Measurements from ENCODE around the gene TSPY2. TPM values are rescaled to one million over a fixed set of nuclear protein-coding genes. Genes with fewer than 3 reads are reported as not detected.
"Not testable (repeated sequence)": the region's sequence is repeated elsewhere in the genome, so short reads cannot be mapped to it uniquely, and the experiment has no call there.

Gene TSPY2
- not detected in 2 replicates for total RNA-seq
- long read RNA-seq: 0 reads

GRCh38 chrY:6245923-6246322 is at the start of gene TSPY2:
TSS of gene TSPY2 (plus strand) at chrY:6246223. CDS start at chrY:6246269, 46 bp downstream.
- not testable (repeated sequence) for DNase-seq (ENCODE audit: low spot score, unreplicated experiment); H3K4me1 Mint-ChIP-seq (ENCODE audit: low read depth); H3K36me3 Mint-ChIP-seq (ENCODE audit: insufficient read depth); H3K9me3 Mint-ChIP-seq (ENCODE audit: low read depth); H3K4me3 Mint-ChIP-seq (ENCODE audit: low read depth); H3K27ac Mint-ChIP-seq; H3K27me3 Mint-ChIP-seq

- DNase-seq (ENCODE audit: low spot score, unreplicated experiment); H3K27ac Mint-ChIP-seq; H3K36me3 Mint-ChIP-seq (ENCODE audit: insufficient read depth); H3K4me3 Mint-ChIP-seq (ENCODE audit: low read depth); H3K27me3 Mint-ChIP-seq; H3K9me3 Mint-ChIP-seq (ENCODE audit: low read depth); H3K4me1 Mint-ChIP-seq (ENCODE audit: low read depth): not testable (repeated sequence)
Measured at GRCh38 chrY:6209565-6209964, 36.5 kb upstream of the TSPY2 start.

DNA sequence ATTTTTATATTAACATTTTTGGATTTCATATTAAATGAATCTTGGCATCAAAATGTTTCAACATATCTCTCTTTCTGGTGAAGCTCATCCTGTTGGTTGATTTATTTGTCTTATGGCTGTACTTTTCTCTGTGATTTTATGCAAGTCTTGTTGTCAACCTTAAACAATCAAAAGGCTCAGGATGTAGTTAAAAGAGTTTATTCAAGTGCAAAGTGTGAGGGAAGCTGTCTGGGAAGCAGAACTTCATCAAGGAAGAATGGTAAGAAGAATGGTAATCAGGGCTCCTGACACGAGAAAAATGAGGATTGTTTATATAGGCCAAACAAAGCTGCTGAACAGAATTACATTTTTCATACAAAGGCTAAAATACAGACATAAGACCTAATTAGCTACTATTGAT is 29.0 kb upstream of the TSPY2 start:
- DNase-seq (ENCODE audit: low spot score, unreplicated experiment); H3K9me3 Mint-ChIP-seq (ENCODE audit: low read depth); H3K27me3 Mint-ChIP-seq; H3K4me3 Mint-ChIP-seq (ENCODE audit: low read depth); H3K36me3 Mint-ChIP-seq (ENCODE audit: insufficient read depth); H3K4me1 Mint-ChIP-seq (ENCODE audit: low read depth); H3K27ac Mint-ChIP-seq: not testable (repeated sequence)

DNA sequence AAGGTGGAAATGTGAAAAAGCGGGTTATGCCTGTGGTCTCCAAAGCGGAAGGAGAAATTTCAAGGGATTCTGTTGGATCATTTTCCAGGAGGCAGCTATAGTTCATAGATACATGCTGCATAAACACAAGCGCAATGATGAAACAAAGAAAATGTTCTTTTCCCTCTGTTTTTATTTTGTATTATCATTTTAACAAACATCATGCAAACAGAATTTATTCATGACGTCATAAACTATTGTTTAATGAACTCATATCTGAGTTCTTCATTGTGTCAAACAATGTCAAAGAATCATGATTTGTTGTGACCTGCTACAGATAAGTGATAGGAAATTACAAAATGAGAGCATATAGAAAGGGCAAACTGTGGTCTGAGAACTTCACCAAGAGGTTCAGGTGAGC is 23.8 kb downstream of the TSPY2 start:
- H3K27me3 Mint-ChIP-seq; DNase-seq (ENCODE audit: low spot score, unreplicated experiment); H3K4me1 Mint-ChIP-seq (ENCODE audit: low read depth); H3K4me3 Mint-ChIP-seq (ENCODE audit: low read depth); H3K36me3 Mint-ChIP-seq (ENCODE audit: insufficient read depth); H3K27ac Mint-ChIP-seq; H3K9me3 Mint-ChIP-seq (ENCODE audit: low read depth): not testable (repeated sequence)
